Subcutaneous adipose tissue (tissue), 4 donors: Measurements from ENCODE around the gene ABCA9. TPM values are rescaled to one million over a fixed set of nuclear protein-coding genes. Genes with fewer than 3 reads are reported as not detected.

Source experiments
- total RNA-seq, 4 donors: library from RNA; depleted of rRNA; stranded (reverse); fragments of >200 nt; gene quantifications; one replicate each; pipeline ENCODE4 v1.1.0, GENCODE V29; 2016
- TF ChIP-seq, protein P1 (sequence below): fragments of 450-650 bp; IDR thresholded peaks from one replicate; pipeline ENCODE4 v1.5.1; 2016; ENCODE audit warnings: low read depth, mild to moderate bottlenecking, control low read depth, antibody characterized with exemption, moderate library complexity

ABCA9 gene
- total RNA-seq, 4 donors from 2014 or later: 85.8 to 124 (median 98.8) TPM

DNA sequence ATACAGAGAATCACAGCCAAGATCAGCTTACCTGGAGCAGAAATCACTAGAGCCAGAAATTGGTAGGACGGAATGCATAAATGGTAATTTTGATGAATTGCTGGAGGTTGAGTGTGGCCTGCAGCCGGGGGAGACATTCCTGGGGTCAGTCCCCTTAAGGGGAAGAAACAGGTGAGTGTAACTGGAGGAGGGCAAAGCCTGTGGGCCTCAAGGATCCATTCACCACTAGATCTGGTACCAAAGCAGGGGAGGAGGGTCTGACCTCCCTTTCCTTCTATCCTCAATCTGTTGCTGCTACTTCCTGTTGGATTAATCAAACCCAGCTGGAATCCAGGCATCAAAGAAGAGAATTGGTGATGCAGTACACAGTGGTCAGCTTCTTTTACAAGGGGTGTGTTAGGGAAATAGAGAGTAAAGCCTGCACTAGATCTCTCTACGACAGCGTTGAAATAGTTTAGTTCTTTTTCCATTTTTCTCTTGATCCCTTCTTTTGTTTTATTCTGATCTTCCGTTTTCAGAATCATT, 8.6 kb upstream of the ABCA9 start:
- TF ChIP-seq, protein P1, sequence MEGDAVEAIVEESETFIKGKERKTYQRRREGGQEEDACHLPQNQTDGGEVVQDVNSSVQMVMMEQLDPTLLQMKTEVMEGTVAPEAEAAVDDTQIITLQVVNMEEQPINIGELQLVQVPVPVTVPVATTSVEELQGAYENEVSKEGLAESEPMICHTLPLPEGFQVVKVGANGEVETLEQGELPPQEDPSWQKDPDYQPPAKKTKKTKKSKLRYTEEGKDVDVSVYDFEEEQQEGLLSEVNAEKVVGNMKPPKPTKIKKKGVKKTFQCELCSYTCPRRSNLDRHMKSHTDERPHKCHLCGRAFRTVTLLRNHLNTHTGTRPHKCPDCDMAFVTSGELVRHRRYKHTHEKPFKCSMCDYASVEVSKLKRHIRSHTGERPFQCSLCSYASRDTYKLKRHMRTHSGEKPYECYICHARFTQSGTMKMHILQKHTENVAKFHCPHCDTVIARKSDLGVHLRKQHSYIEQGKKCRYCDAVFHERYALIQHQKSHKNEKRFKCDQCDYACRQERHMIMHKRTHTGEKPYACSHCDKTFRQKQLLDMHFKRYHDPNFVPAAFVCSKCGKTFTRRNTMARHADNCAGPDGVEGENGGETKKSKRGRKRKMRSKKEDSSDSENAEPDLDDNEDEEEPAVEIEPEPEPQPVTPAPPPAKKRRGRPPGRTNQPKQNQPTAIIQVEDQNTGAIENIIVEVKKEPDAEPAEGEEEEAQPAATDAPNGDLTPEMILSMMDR: no peak

DNA sequence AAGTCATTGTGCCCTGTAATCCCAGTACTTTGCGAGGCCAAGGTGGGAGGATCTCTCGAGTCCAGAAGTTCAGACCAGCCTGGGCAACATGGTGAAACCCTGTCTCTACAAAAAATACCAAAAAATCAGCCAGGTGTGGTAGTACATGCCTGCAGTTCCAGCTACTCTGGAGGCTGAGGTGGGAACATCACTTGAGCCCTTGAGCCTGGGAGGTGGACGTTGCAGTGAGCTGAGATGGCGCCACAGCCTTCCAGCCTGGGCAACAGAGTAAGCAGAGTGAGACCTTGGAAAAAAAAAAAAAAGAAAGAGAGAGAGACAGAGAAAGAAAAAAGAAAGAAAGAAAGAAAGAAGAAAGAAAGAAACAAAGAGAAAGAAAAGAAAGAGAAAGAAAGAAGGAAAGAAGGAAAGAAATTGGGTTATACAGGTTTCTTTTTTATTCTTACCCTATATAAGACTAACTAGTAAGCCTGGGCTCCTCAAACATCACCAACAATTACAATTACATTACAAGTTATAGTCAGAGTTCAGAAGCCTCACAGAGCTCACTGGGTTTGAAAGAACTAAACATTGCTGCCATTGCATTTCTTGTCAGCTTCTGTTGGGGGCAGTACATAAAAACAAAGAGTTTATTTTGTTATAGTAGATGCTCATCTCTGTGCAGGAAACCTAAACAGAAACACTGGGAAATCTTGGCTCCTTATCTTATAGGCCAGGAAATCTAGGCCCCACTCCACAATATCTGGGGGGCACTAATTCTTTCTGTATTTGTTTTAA, 6.7 kb upstream of the ABCA9 start:
- TF ChIP-seq, protein P1: no peak

DNA sequence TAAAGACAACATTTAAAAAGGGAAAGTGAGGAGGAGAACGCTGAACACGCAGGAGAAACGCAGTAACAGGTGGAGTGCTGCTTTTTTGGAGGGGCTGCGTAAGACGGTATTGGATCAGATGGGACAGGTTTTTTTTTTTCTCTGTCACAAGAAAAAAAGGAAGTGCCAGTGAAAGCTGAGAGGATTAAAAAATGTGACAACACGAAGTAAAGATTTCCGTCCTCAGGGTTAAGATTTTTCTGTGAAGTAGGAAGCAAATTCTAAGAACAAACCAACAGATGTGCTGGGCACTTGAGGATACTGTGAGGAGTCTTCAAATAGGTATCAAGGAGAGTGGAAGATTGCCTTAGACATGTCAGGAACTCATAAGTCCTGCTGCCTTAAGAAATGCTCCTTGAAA, 5.8 kb upstream of the ABCA9 start:
- TF ChIP-seq, protein P1: no peak

DNA sequence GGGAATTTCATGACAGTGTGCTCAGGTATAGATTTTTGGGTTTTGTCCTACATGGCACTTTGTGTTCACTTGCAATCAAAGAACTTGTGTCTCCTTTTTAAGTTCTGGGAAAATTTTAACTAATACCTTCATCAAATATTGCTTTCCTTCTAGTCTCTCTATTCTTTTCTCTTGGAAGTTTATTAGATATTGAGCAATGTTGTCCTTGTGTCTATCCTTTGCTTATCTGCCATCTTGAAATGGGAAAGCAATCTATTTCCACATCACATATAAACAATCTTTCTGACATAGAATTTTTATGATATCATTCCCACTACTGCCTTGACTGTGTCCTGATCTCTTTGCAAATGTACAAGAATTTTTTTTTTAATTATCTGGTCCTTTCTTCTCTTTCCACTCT, 4.4 kb upstream of the ABCA9 start:
- TF ChIP-seq, protein P1: no peak

DNA sequence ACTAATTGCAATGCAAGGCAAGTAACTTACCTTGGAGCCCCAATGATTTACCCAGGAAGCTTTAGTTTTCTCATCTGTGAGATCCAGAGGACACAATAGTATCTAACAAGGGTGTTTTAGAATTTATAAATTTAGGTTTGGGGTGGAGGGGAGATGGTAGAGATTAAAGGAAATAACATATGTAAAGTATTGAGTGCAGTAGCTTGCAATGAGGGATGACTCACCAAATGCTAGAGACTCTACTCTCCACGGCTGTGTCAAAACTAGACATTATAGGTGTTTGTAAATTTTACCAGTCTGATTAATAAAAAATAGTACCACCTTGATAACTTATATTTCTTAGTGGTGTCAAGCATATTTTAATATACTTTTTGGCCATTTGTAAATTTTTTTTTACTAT, 3.7 kb upstream of the ABCA9 start:
- TF ChIP-seq, protein P1: no peak

DNA sequence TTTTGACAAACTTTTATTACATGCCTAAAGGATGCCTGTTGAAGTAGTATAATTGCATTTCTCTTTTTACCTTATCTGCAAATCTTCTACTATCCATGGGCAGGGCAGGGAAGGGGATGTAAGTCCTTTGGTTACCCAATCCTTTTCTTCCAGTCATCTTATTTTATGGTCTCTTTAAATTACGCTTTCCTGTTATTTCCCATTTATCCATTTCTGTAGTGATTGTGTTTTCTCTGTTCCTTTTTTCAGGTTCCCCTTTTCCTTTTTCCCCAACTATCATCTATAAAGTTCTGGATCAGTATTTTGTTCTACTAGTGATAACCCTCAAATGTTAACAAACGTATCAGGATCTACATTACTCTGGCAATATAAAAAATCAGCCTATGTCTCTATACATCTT, 3.3 kb upstream of the ABCA9 start:
- TF ChIP-seq, protein P1: no peak

DNA sequence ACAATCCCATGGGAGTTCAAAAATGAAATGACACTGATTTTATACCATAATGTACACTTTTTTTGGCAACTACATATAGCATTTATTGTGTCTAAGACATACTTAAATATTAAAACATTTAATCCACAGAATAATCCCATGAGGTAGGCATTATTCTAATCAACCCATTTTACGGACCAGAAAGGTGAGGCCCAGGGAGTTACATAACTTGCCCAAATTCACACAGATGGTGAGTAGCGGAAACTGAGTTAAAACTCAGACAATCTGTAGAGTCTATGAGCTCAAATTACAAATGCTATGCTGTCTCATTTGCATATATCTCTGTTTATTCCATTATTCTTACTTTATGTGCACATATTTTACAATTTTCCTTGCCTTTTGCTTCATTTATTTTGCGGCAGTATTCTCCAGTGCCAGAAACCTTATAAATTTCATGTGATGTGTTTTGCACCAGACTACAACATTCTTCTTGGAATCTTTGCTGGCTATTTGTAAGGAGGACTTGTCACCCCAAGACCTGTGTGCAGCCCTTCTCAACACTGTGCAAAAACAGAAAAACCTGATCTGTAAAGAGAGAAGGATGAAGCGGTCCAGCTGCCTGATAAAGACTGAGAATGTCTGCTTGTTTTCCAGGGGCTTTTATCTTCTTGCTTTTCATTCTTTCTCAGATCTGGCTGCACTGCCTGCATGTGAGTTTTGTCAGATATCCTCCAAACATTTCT, 2.3 kb upstream of the ABCA9 start:
- TF ChIP-seq, protein P1: no peak
